Measurements from ENCODE around the gene SHC3.

DNA sequence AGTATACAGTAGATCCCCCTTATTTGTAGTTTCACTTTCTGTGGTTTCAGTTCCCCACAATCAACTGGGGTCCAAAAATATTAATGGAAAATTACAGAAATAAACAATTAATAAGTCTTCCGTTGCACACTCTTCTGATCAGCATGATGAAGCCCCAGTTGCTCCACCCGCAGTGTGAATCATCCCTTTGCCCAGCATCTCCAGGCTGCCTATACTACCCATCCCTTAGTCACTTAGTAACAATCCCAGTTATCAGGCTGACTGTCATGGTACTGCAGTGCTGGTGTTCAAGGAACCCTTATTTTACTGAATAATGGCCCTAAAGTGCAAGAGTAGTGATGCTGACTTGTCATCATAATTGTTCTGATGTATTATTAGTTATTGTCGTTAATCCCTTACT lies 28.9 kb downstream of the SHC3 start:
- no peak for TF ChIP-seq POLR2A (IDR thresholded peaks at IDR 0.05; ENCODE audit: borderline replicate concordance, extremely low read depth, insufficient read depth, insufficient read length)
- no peak for TF ChIP-seq RAD21 (IDR thresholded peaks at IDR 0.05; ENCODE audit: low read depth)
- TF ChIP-seq REST (IDR thresholded peaks at IDR 0.05; ENCODE audit: low read depth) = no peak
- TF ChIP-seq SP1 (IDR thresholded peaks at IDR 0.05; ENCODE audit: low read depth) = no peak
- no peak for TF ChIP-seq EZH2 (IDR thresholded peaks at IDR 0.05)
- TF ChIP-seq EGR1 (IDR thresholded peaks at IDR 0.05; ENCODE audit: low read depth) = no peak
- TF ChIP-seq, protein P1, sequence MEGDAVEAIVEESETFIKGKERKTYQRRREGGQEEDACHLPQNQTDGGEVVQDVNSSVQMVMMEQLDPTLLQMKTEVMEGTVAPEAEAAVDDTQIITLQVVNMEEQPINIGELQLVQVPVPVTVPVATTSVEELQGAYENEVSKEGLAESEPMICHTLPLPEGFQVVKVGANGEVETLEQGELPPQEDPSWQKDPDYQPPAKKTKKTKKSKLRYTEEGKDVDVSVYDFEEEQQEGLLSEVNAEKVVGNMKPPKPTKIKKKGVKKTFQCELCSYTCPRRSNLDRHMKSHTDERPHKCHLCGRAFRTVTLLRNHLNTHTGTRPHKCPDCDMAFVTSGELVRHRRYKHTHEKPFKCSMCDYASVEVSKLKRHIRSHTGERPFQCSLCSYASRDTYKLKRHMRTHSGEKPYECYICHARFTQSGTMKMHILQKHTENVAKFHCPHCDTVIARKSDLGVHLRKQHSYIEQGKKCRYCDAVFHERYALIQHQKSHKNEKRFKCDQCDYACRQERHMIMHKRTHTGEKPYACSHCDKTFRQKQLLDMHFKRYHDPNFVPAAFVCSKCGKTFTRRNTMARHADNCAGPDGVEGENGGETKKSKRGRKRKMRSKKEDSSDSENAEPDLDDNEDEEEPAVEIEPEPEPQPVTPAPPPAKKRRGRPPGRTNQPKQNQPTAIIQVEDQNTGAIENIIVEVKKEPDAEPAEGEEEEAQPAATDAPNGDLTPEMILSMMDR (IDR thresholded peaks at IDR 0.05 in 2 of 3, conservative IDR thresholded peaks at IDR 0.05 in 1 of 3; ENCODE audit: borderline replicate concordance in 1 of 3, insufficient read depth in 1 of 3, low read depth in 2 of 3, low read length in 2 of 3) = no peak
- no peak for TF ChIP-seq ATF3 (IDR thresholded peaks at IDR 0.05)
- TF ChIP-seq POLR2AphosphoS5 (IDR thresholded peaks at IDR 0.05; ENCODE audit: low read depth, low read length) = no peak
- TF ChIP-seq SRF (IDR thresholded peaks at IDR 0.05; ENCODE audit: low read depth) = no peak
- no peak for TF ChIP-seq CEBPB (IDR thresholded peaks at IDR 0.05; ENCODE audit: low read depth)
- no peak for TF ChIP-seq YY1 (IDR thresholded peaks at IDR 0.05; ENCODE audit: extremely low read depth, insufficient replicate concordance, low read depth, low read length)
- no peak for TF ChIP-seq CBX3 (IDR thresholded peaks at IDR 0.05; ENCODE audit: low read depth)

Measured in HCT116 (cell line).